GM18507 (cell line): ENCODE results near the gene CERS2.
"Not testable (repeated sequence)": the region's sequence is repeated elsewhere in the genome, so short reads cannot be mapped to it uniquely, and the experiment has no call there.

Experiments
- DNase-seq: peaks from one replicate; pipeline ENCODE4 v3.0.0; 2011; ENCODE audit warnings: low read depth; ENCODE audit not compliant: insufficient read length; ENCODE audit errors: extremely low spot score
- FAIRE-seq: peaks from 2 replicates; lab custom pipeline; 2011; peaks lifted over from hg19 to GRCh38; lab: Jason Lieb, UNC

CERS2 gene

DNA sequence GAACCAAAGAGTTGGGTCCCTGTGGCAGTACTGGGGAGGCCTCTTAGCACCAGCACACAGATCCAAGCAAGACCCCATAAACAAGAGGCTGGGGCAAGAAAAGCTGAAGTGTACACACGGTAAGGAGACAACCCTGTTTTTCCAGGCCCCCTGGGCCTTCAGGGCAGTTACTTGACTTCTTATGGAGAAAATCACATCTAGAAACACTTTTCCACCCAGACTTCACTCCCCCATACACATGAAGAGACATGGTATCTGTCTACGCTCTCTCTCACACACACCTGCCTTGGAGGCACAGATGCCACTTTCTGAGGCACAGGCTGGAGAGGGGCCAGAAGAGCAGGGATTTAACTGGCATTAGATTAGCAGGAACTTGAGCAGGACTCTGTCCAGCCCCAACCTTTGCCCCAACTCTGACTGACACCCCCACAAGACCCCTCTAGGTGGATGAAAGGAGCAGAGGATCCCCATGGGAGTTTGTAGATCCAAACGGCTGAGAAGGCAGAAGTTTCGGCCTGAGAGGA, 2.2 kb downstream of the CERS2 start:
- DNase-seq = no peak
- FAIRE-seq = no peak

DNA sequence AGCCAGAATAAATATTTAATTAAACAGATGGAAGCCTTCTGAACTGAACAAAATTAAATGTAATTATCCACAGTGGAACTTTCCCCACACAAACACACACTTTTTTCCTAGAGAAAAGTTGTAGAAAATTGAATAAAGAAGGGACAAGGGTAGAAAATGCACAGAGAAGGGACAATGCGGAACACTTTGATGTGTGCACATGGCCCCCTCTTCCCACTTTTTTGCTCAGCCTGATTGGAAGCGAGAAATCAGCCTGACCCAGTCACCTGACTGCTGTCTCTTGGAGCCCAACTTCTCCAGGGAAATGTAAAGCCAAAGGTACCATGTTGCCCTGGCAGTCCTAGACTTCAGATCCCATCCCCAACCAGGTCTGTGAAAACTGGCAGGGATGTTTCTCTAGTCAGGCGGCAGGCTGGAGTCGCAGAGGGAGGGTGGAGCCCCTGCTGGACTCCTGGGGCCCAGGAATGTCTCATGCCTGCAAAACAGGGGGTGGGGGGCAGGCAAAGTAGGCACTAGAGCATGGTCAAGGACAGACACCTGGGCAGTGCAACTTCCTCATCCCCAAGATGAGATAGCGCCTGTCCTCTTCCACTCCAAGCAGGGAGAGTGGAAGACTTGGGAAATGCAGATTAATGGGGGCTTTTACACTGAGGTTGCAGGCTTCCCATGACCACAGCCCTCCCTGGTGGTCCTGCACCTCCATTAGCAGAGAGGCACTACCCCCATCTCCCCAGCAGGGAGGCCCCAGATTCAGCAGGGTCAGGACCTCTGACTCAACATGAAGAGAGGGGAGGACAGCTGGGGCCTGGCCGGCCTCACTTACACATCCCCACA, 2.8 kb downstream of the CERS2 start:
- FAIRE-seq = no peak
- no peak for DNase-seq

DNA sequence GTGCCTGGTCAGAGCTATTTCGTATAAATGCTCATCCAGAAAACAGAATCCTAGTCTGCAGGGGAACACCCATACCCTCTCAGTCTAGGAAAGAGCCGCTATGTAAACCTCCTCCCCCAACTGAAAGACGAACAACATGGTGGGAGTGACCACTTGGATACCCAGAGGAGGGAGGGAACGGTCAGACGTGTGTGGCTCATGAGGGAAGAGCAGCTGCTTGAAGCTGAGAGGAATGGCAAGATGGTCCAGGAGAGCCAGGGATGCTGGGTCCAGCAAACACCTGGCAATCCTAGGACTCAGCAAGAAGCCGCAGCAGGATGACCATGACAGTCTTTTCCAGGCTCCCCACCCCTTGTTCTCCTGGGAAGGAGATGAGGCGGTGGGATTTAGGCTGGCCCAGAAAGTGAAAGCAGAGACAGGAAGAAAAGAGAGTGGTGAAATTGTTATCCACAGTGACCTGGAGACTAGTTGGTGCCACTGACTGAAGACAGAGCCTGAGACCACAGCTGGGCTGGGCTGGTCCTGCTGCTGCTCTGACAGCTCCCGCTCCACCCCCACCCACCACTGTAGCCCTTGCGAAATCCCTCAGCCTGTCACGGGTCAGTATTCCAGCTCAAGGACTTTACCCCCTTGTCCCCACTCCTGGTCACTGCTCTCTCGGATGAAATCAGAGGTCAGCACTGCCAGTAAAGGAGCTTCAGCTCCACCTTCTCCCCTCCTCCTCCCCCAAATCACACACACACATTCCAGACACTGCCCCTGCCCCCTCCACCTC, 3.6 kb downstream of the CERS2 start:
- DNase-seq (no peak), FAIRE-seq (no peak)

DNA sequence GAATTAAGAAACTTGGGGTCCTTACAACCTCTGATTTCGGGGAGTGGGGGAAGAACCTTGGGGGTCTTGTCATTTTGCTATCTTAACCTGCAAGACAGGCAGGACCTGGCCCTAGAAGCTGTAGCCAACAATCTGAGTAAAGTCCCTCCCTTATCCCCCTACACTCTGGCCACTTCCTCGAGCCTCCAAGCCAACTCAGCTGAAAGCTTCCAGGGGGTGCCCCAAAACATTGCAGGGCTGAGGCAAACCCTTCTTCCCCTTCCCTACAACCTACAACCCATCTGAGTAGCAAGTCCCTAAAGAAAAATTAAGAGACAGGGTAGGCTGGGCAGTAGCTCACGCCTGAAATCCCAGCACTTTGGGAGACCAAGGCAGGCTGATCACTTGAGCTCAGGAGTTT, 5.0 kb downstream of the CERS2 start:
- DNase-seq (no peak), FAIRE-seq (no peak)

DNA sequence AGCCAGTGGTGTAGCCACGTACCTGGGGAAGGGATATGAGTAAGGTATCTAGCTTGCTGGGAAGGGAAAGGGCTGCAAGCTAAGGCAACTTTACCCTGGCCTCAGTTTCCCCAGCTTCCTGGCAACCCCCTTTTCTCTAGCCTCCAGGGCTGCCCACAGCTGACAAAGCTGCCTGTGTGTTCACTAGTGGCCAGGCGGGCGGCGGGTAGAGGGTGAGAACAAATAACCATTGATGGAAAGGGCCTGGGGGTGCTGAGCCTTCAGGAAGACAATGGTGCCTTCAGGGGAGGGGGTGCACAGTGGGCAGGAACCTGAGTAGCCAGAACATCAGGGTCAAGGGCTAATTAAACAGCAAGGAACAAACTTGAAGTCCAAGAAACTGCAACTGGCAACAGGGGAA, 6.1 kb downstream of the CERS2 start:
- FAIRE-seq = no peak

DNA sequence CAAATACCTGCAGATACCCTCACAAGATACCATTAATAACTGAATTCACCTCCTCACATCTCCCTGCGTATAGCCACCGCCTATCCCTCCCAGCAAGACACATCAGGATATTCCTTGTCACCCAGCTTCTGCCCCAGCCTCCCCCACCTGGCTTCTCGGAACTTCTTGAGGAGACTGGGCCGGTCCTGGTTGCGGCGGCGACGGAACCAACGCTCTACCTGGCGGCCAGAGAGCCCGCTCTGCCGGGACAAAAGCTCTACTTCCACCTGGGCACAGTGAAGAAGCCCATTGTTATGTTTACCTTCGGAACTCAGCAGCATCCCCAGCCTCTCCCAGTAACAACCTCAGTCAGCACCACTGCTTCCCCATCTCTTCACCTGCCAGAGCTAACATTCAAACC, 6.7 kb downstream of the CERS2 start:
- no peak for FAIRE-seq
- DNase-seq = no peak

More for the DNA sequence above, 6.1 kb downstream of the CERS2 start:
- DNase-seq = no peak

DNA sequence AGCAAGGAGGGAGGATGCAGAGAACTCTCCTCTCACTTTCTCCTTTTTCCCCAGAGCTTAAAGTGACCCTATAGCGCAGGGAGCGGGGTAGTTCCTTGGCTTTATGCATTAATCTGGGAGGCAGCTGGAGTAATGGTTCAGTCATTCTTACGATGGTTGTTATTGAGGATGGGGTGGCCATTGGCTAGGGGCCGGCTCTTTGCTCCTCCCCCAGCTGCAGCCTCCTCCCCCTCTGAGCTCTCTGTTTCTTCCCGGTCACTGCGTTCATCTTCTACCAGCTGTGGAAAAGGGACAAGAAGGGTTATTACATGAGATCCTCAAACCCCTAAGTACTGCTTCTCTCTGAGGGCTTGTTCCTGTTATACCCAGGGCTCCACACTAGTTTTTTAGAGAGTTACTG, 8.6 kb downstream of the CERS2 start:
- DNase-seq (no peak), FAIRE-seq (no peak)

DNA sequence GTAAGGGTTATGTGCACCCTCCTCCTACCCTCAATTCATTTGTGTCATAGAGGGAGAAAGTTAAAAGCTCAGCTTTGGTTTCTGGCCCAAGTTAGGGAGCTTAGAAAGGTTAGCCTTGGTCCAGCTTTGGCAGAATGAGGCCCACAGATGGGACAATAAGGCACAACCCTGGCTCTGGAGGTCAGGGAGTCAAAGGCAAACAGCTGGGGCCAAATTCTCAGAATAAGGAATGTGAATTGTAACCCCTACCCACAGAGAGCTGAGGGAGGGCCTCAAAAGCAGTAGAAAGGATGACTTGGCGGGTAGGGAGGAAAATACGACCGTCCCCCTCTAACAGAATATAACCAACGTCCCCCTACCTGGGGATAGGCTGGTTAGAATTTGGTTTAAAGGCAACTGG, 9.0 kb downstream of the CERS2 start:
- FAIRE-seq = no peak
- no peak for DNase-seq

DNA sequence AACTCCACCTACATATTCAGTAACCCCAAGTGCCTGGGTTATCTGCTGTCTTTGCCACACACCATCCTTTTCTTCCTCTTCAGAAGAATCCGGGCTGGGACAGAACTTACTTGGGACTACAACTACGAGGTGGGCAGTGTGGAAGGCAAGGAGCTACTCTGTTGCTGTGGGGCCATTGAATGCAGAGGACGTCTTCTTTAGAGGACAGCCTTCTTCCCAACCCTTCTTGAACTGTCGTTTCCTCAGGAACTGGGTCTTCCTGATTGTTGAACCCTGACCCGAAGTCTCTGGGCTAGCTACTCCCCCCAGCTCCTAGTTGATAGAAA, 10.5 kb downstream of the CERS2 start:
- DNase-seq (no peak), FAIRE-seq (no peak)

DNA sequence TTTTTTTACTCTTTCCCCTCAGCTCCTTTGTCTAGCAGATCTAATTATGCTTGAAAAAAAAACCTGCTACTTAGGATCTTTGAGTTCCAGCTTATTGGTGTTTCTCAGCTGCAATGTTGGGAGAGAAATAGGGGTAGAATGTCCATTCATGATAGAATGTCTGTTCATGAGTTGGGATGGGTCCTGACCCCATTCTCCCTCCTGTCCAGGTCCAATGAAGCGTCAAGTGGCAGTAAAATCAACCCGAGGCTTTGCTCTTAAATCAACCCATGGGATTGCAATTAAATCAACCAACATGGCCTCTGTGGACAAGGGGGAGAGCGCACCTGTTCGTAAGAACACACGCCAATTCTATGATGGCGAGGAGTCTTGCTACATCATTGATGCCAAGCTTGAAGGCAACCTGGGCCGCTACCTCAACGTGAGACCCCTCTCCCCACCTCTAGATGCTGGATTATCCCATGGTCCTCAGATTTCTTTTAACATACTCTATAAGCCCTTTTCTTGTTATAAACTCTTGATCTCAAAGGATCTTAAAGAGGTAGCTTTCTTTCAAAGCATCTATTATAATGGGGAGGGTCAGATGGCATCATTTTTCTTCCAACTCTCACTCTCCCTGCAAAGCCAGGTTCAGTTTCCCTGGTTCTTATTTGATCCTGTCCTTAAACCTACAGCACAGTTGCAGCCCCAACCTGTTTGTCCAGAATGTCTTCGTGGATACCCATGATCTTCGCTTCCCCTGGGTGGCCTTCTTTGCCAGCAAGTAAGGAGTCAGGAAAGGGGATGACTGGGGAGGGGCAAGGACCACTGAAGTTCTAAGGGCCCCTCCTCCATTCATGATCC, 11.1 kb downstream of the CERS2 start:
- DNase-seq (no peak), FAIRE-seq (no peak)

DNA sequence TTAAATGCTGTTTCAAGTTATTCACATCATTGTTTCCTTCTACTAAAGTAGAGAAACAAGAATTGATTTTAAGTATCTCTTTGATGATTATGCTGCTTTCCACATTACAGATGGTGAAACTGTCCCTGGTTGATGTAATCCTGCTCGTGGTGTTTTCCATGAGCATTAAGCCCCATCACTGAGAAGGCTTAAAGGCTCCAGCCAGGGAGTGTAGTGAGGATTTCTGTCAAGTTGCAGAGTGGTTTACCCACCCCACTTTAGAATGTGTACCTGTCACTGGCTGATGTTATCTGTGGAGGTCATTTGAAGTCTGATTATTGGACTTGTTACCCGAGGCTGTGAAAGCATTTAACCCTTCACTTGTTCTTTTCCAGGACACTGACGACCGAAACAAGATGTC, 12.9 kb downstream of the CERS2 start:
- FAIRE-seq = no peak
- DNase-seq = no peak

DNA sequence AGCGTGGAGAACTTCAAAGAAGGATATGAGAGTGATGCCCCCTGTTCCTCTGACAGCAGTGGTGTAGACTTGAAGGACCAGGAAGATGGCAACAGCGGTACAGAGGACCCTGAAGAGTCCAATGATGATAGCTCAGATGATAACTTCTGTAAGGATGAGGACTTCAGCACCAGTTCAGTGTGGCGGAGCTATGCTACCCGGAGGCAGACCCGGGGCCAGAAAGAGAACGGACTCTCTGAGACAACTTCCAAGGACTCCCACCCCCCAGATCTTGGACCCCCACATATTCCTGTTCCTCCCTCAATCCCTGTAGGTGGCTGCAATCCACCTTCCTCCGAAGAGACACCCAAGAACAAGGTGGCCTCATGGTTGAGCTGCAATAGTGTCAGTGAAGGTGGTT, 14.0 kb downstream of the CERS2 start:
- no peak for DNase-seq
- FAIRE-seq = no peak

DNA sequence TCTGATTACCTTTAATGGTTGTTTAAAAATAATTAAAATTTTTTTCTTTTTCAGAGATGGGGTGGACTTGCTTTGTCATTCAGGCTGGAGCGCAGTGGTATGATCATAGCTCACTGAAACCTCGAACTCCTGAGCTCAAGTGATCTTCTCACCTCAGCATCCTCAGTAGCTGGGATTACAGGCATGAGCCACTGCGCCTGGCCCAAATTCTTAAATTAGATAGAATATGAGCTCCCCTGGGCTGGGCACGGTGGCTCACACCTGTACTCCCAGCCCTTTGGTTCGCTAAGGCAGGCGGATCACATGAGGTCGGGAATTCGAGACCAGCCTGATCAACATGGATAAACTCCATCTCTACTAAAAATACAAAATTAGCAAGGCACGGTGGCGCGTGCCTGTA, 17.0 kb downstream of the CERS2 start:
- FAIRE-seq (no peak), DNase-seq (no peak)

DNA sequence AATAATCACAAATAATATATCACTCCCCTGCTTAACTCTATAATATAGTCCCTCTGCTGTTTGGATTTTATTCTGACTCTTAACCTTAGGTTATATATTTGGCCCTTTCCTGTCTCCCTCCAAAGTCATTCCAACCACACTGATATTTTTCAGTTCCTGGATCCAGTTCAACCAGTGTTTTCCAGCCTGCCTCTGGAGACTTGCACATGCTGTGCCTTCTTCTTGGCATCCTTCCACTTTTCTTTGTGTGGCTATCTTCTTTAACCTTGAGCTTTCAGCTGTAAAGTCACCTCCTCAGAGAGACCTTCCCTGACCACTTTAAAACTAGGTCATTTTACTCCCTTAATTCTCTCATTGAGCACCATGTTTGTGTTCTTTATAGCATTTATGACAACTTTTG, 19.4 kb downstream of the CERS2 start:
- no peak for FAIRE-seq
- no peak for DNase-seq

DNA sequence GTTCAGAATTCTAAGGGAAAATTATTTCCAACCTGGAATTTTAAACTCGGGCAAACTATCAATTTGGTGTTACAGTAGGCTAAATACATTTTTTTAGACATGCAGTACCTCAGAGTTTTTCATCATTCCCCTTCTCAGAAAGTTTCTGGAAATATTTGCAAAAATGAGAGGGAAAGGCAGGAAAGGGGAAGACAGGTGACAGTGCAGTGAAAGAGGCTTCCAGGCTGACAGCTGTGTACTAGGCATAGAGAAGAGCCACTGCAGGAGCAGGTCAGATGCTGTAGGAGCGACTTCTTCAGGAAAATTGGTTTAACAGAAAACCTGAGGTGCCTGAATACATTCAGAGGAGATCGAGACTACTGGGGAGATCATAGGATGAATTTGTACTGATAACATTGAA, 19.9 kb downstream of the CERS2 start:
- DNase-seq (no peak), FAIRE-seq (no peak)

DNA sequence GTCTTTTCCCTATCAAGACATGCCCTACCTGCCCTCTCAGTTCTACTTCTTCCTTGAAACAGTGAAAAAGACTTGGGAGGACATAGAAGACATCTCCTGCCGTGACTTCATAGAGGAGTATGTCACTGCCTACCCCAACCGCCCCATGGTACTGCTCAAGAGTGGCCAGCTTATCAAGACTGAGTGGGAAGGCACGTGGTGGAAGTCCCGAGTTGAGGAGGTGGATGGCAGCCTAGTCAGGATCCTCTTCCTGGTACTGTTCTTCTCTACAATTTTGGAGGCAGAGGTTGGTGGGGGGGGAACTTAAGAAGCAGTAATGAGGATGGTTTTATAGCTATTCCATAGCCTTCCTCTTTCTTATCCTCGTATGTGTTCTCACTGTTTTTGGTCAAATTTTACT, 29.8 kb downstream of the CERS2 start:
- no peak for FAIRE-seq
- DNase-seq = no peak

DNA sequence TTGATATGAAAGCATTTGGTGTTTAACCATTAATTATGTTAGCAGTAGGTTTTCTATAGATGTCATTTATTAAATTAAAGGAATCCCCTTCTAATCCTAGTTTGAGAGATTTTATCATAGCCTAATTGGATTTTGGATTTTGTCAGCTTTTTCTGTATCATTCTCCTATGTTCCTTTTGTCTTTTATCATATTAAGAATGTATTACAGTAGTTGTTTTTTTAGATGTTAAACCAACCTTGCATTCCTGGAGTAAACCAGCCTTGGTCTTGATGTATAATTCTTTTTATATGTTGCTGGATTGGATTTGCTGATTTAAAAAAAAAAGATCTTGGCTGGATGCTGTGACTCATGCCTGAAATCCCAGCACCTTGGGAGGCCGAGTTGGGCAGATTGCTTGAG, 42.9 kb downstream of the CERS2 start:
- DNase-seq (no peak), FAIRE-seq (no peak)

DNA sequence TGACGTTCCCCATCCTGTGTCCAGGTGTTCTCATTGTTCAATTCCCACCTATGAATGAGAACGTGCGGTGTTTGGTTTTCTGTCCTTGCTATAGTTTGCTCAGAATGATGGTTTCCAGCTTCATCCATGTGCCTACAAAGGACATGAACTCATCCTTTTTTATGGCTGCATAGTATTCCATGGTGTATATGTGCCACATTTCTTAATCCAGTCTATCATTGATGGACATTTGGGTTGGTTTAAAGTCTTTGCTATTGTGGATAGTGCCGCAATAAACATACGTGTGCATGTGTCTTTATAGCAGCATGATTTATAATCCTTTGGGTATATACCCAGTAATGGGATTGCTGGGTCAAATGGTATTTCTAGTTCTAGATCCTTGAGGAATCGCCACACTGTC, 45.9 kb downstream of the CERS2 start:
- not testable (repeated sequence) for FAIRE-seq, DNase-seq

DNA sequence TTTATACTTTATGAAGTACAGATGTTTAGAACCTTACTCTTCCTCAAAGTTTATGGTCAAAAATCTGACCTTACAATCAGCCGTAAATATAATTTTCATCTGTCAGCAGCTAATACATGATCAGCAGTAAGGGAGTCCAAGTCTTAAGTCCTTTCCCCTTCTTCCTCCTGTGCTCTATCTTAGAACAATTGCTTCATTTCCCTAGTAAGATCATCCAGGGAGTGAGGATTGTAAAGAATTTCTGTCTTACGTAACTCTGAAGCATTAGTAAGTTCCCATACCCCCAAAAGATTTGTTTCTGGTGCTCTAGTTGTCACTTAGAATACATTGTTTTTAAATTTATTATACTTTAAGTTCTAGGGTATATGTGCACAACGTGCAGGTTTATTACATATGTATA, 46.3 kb downstream of the CERS2 start:
- FAIRE-seq = no peak
- no peak for DNase-seq

DNA sequence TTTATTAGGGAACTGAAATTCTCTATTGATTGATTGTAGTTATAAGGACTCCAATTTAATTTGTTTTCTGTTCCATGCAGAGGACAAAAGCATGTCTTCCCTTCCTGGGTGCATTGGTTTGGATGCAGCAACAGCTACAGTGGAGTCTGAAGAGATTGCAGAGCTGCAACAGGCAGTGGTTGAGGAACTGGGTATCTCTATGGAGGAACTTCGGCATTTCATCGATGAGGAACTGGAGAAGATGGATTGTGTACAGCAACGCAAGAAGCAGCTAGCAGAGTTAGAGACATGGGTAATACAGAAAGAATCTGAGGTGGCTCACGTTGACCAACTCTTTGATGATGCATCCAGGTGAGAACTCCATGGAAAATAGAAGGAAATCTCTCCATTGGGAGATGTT, 47.0 kb downstream of the CERS2 start:
- no peak for FAIRE-seq
- DNase-seq = no peak
